ENCODE measurements around the gene UBXN11.

DNA sequence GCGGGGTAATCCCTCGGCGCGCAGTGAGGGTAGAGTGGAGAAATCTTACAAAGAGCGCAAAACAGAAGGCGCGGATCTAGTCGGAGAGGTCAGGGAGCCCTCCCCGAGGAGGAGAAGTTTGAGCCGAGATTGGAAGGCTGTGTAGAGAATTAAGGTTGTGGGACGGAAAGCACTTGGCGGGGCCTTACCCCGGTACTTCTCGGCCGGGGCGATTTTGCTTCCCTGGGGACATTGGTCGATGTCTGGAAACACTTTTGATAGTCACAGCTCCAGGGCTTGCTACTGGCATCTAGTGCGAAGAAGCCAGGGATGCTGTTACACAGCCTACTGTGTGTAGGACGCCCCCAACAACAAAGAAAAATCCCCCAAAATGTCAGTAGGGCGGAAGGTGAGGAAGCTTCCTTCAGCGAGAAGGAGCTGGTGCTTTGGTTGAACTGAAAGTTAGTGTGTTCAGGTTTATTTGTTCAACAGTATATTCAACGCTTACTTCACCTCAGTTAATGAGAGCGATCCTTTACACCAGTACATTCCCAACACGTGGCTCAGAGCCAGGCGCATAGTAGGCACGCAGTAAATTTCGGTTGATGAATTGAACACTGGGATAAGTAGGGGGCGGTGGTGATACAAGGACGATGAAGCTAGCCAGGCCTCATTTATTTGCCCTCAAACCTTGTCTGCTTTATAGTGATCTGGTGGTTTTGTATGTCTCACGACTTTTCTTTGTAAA, 71.6 kb downstream of the UBXN11 start:
- TF ChIP-seq, protein P1, sequence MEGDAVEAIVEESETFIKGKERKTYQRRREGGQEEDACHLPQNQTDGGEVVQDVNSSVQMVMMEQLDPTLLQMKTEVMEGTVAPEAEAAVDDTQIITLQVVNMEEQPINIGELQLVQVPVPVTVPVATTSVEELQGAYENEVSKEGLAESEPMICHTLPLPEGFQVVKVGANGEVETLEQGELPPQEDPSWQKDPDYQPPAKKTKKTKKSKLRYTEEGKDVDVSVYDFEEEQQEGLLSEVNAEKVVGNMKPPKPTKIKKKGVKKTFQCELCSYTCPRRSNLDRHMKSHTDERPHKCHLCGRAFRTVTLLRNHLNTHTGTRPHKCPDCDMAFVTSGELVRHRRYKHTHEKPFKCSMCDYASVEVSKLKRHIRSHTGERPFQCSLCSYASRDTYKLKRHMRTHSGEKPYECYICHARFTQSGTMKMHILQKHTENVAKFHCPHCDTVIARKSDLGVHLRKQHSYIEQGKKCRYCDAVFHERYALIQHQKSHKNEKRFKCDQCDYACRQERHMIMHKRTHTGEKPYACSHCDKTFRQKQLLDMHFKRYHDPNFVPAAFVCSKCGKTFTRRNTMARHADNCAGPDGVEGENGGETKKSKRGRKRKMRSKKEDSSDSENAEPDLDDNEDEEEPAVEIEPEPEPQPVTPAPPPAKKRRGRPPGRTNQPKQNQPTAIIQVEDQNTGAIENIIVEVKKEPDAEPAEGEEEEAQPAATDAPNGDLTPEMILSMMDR (IDR thresholded peaks at IDR 0.05): no peak; the same call in 1 of the 3 replicates
- TF ChIP-seq NFE2L2 (conservative IDR thresholded peaks at IDR 0.05; ENCODE audit: low read length) (no peak), SMC3 (IDR thresholded peaks at IDR 0.05) (no peak), BHLHE40 (IDR thresholded peaks at IDR 0.05; ENCODE audit: low read depth, low read length) (no peak), POLR2A (IDR thresholded peaks at IDR 0.05; ENCODE audit: low read length) (no peak), NR3C1 (IDR thresholded peaks at IDR 0.05) (no peak)
